ENCODE data around the gene TUBB4A. TPM values are rescaled to one million over a fixed set of nuclear protein-coding genes. Genes with fewer than 3 reads are reported as not detected.

Gene TUBB4A
- total and polyA plus RNA-seq, 10 of the 15 experiments (the other 5 are each of a cell fraction or from before 2014, with no cell fraction given): 0.29 to 22.4 (median 3.8) TPM

GRCh38 chr19:6543866-6544347, 41.8 kb upstream of the TUBB4A start (continued):
- peak; percentile 52; the same call in 1 of the 2 replicates for TF ChIP-seq MTA3 (IDR thresholded peaks at IDR 0.05; ENCODE audit: borderline replicate concordance, low read length)
- TF ChIP-seq RELB (IDR thresholded peaks at IDR 0.05; ENCODE audit: low read depth): peak; percentile 92
- no peak for TF ChIP-seq STAT1 (conservative IDR thresholded peaks at IDR 0.05)
- peak; percentile 75; the same call in 1 of the 2 replicates for TF ChIP-seq DPF2 (IDR thresholded peaks at IDR 0.05)
- TF ChIP-seq RAD21 (IDR thresholded peaks at IDR 0.05; ENCODE audit: insufficient read depth, low read depth, low read length): no peak
- TF ChIP-seq SKIL (IDR thresholded peaks at IDR 0.05; ENCODE audit: low read depth, poor library complexity, severe bottlenecking): peak; percentile 44
- TF ChIP-seq EP300 (IDR thresholded peaks at IDR 0.05; ENCODE audit: borderline replicate concordance in 1 of 2, control insufficient read depth in 1 of 2, low read depth in 2 of 2, low read length in 2 of 2): peak; percentile 77 to 82
- TF ChIP-seq EED (IDR thresholded peaks at IDR 0.05; ENCODE audit: low read depth): peak; percentile 80; the same call in 1 of the 2 replicates
- TF ChIP-seq NKRF (conservative IDR thresholded peaks at IDR 0.05): 0 out of 2 replicates have a peak, but pooled peaks have one; percentile 9
- 0 out of 2 replicates have a peak, but pooled peaks have one; percentile 38 for TF ChIP-seq NBN (IDR thresholded peaks at IDR 0.05)
- TF ChIP-seq FOXK2 (IDR thresholded peaks at IDR 0.05): no peak
- TF ChIP-seq CBX5 (IDR thresholded peaks at IDR 0.05; ENCODE audit: low read depth): 0 out of 2 replicates have a peak, but pooled peaks have one; percentile 48
- no peak for TF ChIP-seq ZSCAN29 (IDR thresholded peaks at IDR 0.05)
- no peak for TF ChIP-seq SIX5 (IDR thresholded peaks at IDR 0.05; ENCODE audit: low read depth, low read length, severe bottlenecking)
- TF ChIP-seq GABPA (IDR thresholded peaks at IDR 0.05; ENCODE audit: low read depth): no peak
- peak; percentile 89 to 92 for TF ChIP-seq IKZF2 (IDR thresholded peaks at IDR 0.05)
- no peak for TF ChIP-seq TCF7 (IDR thresholded peaks at IDR 0.05; ENCODE audit: borderline replicate concordance)
- TF ChIP-seq NR2F1 (conservative IDR thresholded peaks at IDR 0.05): peak; percentile 51; the same call in 1 of the 2 replicates
- TF ChIP-seq NFIC (IDR thresholded peaks at IDR 0.05; ENCODE audit: low read depth, low read length): peak; percentile 74; the same call in 1 of the 2 replicates
- peak; percentile 61 for TF ChIP-seq ATF2 (IDR thresholded peaks at IDR 0.05; ENCODE audit: low read length)
- TF ChIP-seq IKZF1 (conservative IDR thresholded peaks at IDR 0.05): peak; percentile 91
- TF ChIP-seq BCL11A (IDR thresholded peaks at IDR 0.05; ENCODE audit: low read depth, low read length): peak; percentile 43
- peak; percentile 72 for TF ChIP-seq SMARCA5 (IDR thresholded peaks at IDR 0.05)
- peak; percentile 30 for TF ChIP-seq KLF5 (IDR thresholded peaks at IDR 0.05; ENCODE audit: partially characterized antibody)

All from GM12878 (cell line).